Femur (tissue), 1 donor: ENCODE results near the gene STEAP4.
A peak's percentile ranks its signal among the peaks of the same experiment; 100 is the strongest.
"Not testable (repeated sequence)": the region's sequence is repeated elsewhere in the genome, so short reads cannot be mapped to it uniquely, and the experiment has no call there.

Experiments used
- DNase-seq: peaks from one replicate; pipeline ENCODE4 v3.0.0-alpha.2; 2017

The STEAP4 gene

GRCh38 chr7:88267421-88267820 is 39.3 kb downstream of the STEAP4 start:
- DNase-seq: no peak

GRCh38 chr7:88264987-88265386 is 41.7 kb downstream of the STEAP4 start:
- DNase-seq: not testable (repeated sequence)

- no peak for DNase-seq
These were observed 44.1 kb downstream of the STEAP4 start for GRCh38 chr7:88262562-88262961.

- DNase-seq: no peak
These were observed 46.0 kb downstream of the STEAP4 start for GRCh38 chr7:88260719-88261118.

- DNase-seq: no peak
These were observed 46.9 kb downstream of the STEAP4 start for GRCh38 chr7:88259656-88260380.

DNA sequence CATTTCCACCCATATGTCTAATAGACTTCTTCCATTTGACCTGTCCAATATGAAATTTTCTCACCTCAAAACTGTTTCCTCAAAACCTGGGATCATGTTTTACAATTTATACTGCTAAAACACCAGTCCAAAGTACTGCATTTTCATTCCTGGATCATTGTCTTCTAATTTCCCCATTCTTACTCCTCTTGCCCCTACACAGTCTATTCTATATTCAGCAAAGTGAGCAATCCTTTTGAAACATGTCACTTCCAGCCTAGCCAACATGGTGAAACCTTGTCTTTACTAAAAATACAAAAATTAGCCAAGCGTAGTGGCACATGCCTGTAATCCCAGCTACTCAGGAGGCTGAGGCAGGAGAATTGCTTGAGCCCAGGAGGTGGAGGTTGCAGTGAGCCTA is 48.4 kb downstream of the STEAP4 start:
- not testable (repeated sequence) for DNase-seq

GRCh38 chr7:88256906-88257305 is 49.8 kb downstream of the STEAP4 start:
- DNase-seq: no peak

DNA sequence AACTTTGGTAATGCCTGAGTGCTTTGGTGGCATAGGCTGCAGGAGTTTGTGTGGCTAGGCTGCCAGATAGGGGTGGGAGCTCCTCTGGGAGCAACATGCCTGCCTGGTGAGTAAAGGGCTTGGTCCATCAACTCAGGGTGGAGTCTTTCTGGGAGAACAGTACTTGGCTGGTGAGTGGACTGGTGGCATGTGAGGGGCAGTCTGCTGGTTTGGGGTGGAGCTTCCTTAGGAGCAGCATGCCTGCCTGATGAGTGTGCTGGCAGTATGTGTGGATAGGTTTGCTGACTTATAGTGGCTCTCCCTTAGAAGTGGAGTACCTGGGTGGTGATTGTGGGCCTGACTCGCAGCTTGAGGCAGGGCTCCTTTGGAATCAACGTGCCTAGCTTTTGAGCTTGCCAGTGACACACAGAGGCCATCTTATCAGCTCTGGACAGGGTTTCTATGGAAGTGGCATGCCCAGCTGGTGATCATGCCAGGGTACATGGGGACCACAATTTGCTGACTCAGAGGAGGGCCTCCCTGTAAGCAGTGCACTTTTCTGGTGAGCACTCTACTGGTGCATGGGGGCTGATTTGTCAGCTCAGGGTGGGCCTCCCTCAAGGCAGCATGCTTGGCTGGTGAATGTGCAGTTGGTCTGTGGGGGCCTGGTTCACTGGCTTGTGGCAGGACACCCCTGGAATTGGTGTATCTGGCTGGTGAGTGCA is 51.8 kb downstream of the STEAP4 start:
- DNase-seq: no peak

GRCh38 chr7:88253640-88254039 is 53.1 kb downstream of the STEAP4 start:
- DNase-seq: no peak

GRCh38 chr7:88244258-88244657 is 62.4 kb downstream of the STEAP4 start:
- DNase-seq: no peak

DNA sequence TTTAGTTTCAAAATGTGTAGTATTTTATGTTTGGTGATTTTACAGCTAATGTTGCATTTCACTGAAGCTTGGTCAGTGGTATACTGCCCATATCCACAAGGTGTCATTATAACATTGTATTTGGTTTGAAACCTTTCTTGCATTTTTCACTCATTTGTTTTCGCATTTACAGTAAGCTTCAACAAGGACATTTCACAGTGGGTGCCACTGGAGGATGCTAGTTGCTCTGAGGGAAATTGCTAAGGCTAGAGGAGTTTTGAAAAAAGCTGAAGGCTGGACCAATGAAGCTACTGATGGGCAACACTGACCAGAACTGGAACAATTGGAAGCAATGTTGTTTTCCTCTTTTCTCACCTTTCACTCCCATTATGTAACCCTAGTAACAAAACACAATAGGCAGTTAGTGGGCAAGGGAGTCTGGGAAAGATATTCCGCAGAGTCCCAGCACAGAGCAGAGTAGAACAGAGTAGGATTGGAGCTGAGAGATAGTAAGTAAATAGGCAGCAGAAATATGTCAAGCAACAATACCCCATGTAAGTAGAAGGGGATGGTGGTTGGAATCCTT is 63.3 kb downstream of the STEAP4 start:
- DNase-seq: peak; percentile 37

GRCh38 chr7:88239852-88240251 is 66.8 kb downstream of the STEAP4 start:
- DNase-seq: no peak

DNA sequence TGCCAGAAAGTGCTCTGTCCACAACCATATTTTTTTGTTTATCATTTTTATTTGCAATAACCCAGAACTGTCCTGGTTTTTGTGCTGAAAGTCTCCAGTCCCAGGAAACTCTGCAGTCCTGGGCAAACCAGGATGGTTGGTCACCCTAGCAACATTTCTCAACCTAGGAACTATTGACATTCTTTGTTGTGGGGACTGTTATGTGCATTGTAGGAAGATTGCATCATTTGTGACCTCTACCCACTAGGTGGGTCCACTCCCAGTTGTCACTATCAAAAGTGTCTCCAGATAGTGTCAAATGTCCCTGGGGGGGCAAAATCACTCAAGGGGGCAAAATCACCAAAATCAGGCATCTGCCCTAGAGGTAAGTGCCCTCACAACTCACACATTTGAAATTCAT is 72.9 kb downstream of the STEAP4 start:
- DNase-seq: no peak

GRCh38 chr7:88230646-88231045 is 76.0 kb downstream of the STEAP4 start:
- no peak for DNase-seq

- DNase-seq: no peak
These were observed 77.2 kb downstream of the STEAP4 start for GRCh38 chr7:88229302-88229995.

GRCh38 chr7:88226886-88227516 is 79.7 kb downstream of the STEAP4 start:
- no peak for DNase-seq

DNA sequence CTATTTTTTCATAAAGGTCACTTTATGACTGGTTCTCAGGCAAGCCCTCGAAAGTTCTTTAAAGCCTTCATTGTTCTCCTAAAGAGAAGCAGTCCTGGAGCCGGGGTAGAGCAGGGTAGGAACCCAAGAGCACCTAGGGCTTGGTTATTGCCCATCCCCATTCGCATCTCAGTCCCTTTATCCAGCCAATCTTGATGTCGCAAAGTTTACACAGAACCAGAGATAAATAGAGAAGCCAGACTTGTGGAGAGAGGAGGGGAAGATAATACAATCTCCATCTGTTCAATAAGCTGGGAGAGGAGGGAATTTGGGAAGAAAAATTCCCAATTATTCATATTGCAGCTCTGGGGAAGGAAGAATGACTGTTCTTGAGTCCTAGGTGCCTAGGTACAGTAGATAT is 80.5 kb downstream of the STEAP4 start:
- no peak for DNase-seq

- no peak for DNase-seq
These were observed 82.0 kb downstream of the STEAP4 start for GRCh38 chr7:88224601-88225275.

GRCh38 chr7:88223265-88223664 is 83.4 kb downstream of the STEAP4 start:
- no peak for DNase-seq
